IMR-90 (cell line): ENCODE measurements around the gene EPB41L4A. TPM values are rescaled to one million over a fixed set of nuclear protein-coding genes. Genes with fewer than 3 reads are reported as not detected.

Experiments used
- ATAC-seq: fragments of 200-7000 bp; cut with Tn5 transposase; 2 replicates; pipeline ENCODE4 v1.9.1; 2020; ENCODE audit warnings: low read depth, mild to moderate bottlenecking, moderate library complexity
- BruUV-seq: library from RNA; stranded (reverse); fragments of 400-500 nt; replicated peaks from 2 replicates; lab custom pipeline; 2021; lab: Mats Ljungman, UMichigan
- CTCF ChIA-PET: fragments of 300-600 bp; formaldehyde crosslinking; extraction: SDS; loops from one replicate; lab custom pipeline; 2021; ENCODE audit warnings: antibody characterized with exemption; lab: Yijun Ruan, JAX
- POLR2A ChIA-PET: fragments of 300-600 bp; sonication (Branson Sonifier 250); formaldehyde crosslinking; loops from one replicate; lab custom pipeline; 2022; ENCODE audit warnings: antibody characterized with exemption; ENCODE audit not compliant: unreplicated experiment; lab: Charles Lee
- DNase-seq: peaks from one replicate; pipeline ENCODE4 v3.0.0; 2013
- H2AFZ ChIP-seq: replicated peaks from 2 replicates; pipeline ENCODE3; 2013; ENCODE audit warnings: low read length, mild to moderate bottlenecking; ENCODE audit not compliant: poor library complexity
- H2AK5ac ChIP-seq: 2 replicates; pipeline ENCODE4 v1.6.1; 2013; ENCODE audit warnings: low read depth, low read length, inconsistent platforms
- H2AK9ac ChIP-seq: replicated peaks from 2 replicates; pipeline ENCODE3; 2013; ENCODE audit warnings: mild to moderate bottlenecking, low read depth, low read length, moderate library complexity; ENCODE audit not compliant: poor library complexity
- H2BK120ac ChIP-seq: 2 replicates; pipeline ENCODE4 v1.6.1; 2013; ENCODE audit warnings: low read depth, low read length, inconsistent platforms
- H2BK15ac ChIP-seq: 3 replicates; pipeline ENCODE4 v1.6.1; 2013; ENCODE audit warnings: low read depth, low read length, inconsistent platforms
- H2BK20ac ChIP-seq: 2 replicates; pipeline ENCODE4 v1.6.1; 2013; ENCODE audit warnings: low read depth, mild to moderate bottlenecking, inconsistent platforms, low read length, moderate library complexity
- H2BK5ac ChIP-seq: 2 replicates; pipeline ENCODE4 v1.6.1; 2013; ENCODE audit warnings: mild to moderate bottlenecking, low read depth, low read length, inconsistent platforms; ENCODE audit not compliant: poor library complexity, severe bottlenecking
- H3K14ac ChIP-seq: replicated peaks from 2 replicates; pipeline ENCODE4 v1.6.1; 2013; ENCODE audit warnings: low read depth, low read length, inconsistent platforms
- H3K18ac ChIP-seq: 2 replicates; pipeline ENCODE4 v1.6.1; 2013; ENCODE audit warnings: low read depth, low read length, control low read depth
- H3K23ac ChIP-seq: 2 replicates; pipeline ENCODE4 v1.6.1; 2013; ENCODE audit warnings: low read depth, low read length, inconsistent platforms
- H3K27ac ChIP-seq: 2 replicates; pipeline ENCODE4 v1.5.1; 2013; ENCODE audit warnings: mild to moderate bottlenecking, control low read depth, low read length; ENCODE audit not compliant: insufficient read depth
- H3K27me3 ChIP-seq: 2 replicates; pipeline ENCODE4 v1.6.1; 2013; ENCODE audit warnings: low read length; ENCODE audit not compliant: control insufficient read depth, insufficient read depth
- H3K36me3 ChIP-seq: 2 replicates; pipeline ENCODE4 v1.6.1; 2013; ENCODE audit warnings: low read length, mixed read lengths; ENCODE audit not compliant: control insufficient read depth, insufficient read depth
- H3K4ac ChIP-seq: 2 replicates; pipeline ENCODE4 v1.6.1; 2013; ENCODE audit warnings: low read depth, low read length, inconsistent platforms
- H3K4me1 ChIP-seq: 2 replicates; pipeline ENCODE4 v1.6.1; 2013; ENCODE audit warnings: low read length, mixed read lengths; ENCODE audit not compliant: control insufficient read depth, insufficient read depth
- H3K4me2 ChIP-seq: 2 replicates; pipeline ENCODE4 v1.6.1; 2013; ENCODE audit warnings: low read depth, mild to moderate bottlenecking, control low read depth, low read length, moderate library complexity
- H3K4me3 ChIP-seq: 2 replicates; pipeline ENCODE4 v1.5.1; 2013; ENCODE audit warnings: low read depth, mild to moderate bottlenecking, control low read depth, low read length, moderate library complexity; ENCODE audit not compliant: insufficient read depth
- H3K56ac ChIP-seq: 2 replicates; pipeline ENCODE4 v1.6.1; 2013; ENCODE audit warnings: low read length, inconsistent platforms; ENCODE audit not compliant: insufficient read depth; ENCODE audit errors: extremely low read depth
- H3K79me1 ChIP-seq, 2 experiments: 2 replicates each; pipeline ENCODE4 v1.6.1; 2013; ENCODE audit warnings: low read length in 2 of 2, inconsistent platforms in 1 of 2, low read depth in 1 of 2
- H3K9ac ChIP-seq: 2 replicates; pipeline ENCODE4 v1.6.1; 2013; ENCODE audit warnings: low read depth, low read length, control low read depth
- H3K9me1 ChIP-seq: 2 replicates; pipeline ENCODE4 v1.6.1; 2013; ENCODE audit warnings: low read length, inconsistent platforms; ENCODE audit not compliant: insufficient read depth
- H3K9me3 ChIP-seq: 2 replicates; pipeline ENCODE4 v1.6.1; 2013; ENCODE audit warnings: low read length; ENCODE audit not compliant: control insufficient read depth, insufficient read depth
- H4K20me1 ChIP-seq: 2 replicates; pipeline ENCODE4 v1.6.1; 2013; ENCODE audit warnings: low read length, inconsistent platforms; ENCODE audit not compliant: insufficient read depth
- H4K5ac ChIP-seq: 2 replicates; pipeline ENCODE4 v1.6.1; 2013; ENCODE audit warnings: mild to moderate bottlenecking, low read depth, low read length, control low read depth
- H4K8ac ChIP-seq, 2 experiments: 2 replicates each; pipeline ENCODE4 v1.6.1; 2013; ENCODE audit warnings: low read depth in 2 of 2, low read length in 2 of 2, control low read depth in 1 of 2, inconsistent platforms in 1 of 2
- H4K91ac ChIP-seq: 2 replicates; pipeline ENCODE4 v1.6.1; 2013; ENCODE audit warnings: low read depth, low read length, inconsistent platforms; ENCODE audit not compliant: insufficient read depth
- POLR2A ChIP-seq: IDR thresholded peaks from 2 replicates; pipeline ENCODE4 v1.6.1; 2012; ENCODE audit warnings: mild to moderate bottlenecking, low read depth, low read length
- RAD21 ChIP-seq: IDR thresholded peaks from 2 replicates; pipeline ENCODE4 v1.6.1; 2012; ENCODE audit warnings: low read length, improper control_type of control experiment
- WGBS, 2 experiments: methylation state at CpG; one replicate each; pipeline versions ENCODE4 v1.1.5 to v1.1.7; 2013; ENCODE audit warnings: missing lambda C conversion rate in 2 of 2; ENCODE audit not compliant: insufficient read length in 1 of 2; ENCODE audit errors: extremely low coverage in 2 of 2; 5-methylcytosine and 5-hydroxymethylcytosine counted together
- dilution Hi-C: fragments of 300-500 bp; cut with HindIII; formaldehyde crosslinking; loops from one replicate; pipeline ENCODE4 v1.14.3; 2018; ENCODE audit warnings: low sequenced_read_pairs; ENCODE audit not compliant: unreplicated experiment
- in situ Hi-C: fragments of 300-500 bp; cut with MboI; formaldehyde crosslinking; loops from 3 replicates; pipeline ENCODE4 v1.14.3; 2019; ENCODE audit warnings: low sequenced_read_pairs, inconsistent platforms, mixed read lengths
- intact Hi-C: fragments of 100-400 bp; cut with micrococcal nuclease; formaldehyde crosslinking; loops from 2 replicates; pipeline ENCODE4 v1.10.0; 2022
- polyA plus RNA-seq, 3 experiments: library from polyadenylated mRNA; depleted of rRNA; stranded (reverse); fragments of >200 nt; gene quantifications; 2 replicates each; pipeline ENCODE4 v1.2.3, GENCODE V29; 2012; ENCODE audit warnings: low replicate concordance in 1 of 3
- total RNA-seq: library from RNA; depleted of rRNA; stranded (reverse); fragments of >200 nt; gene quantifications from 2 replicates; pipeline ENCODE4 v1.2.3, GENCODE V29; 2012
- TF ChIP-seq, protein P1 (sequence below): conservative IDR thresholded peaks from 2 replicates; pipeline ENCODE4 v1.5.1; 2012; ENCODE audit warnings: mild to moderate bottlenecking, low read depth, low read length, improper control_type of control experiment

The EPB41L4A gene
- total and polyA plus RNA-seq, 2 of the 4 experiments (the other 2 are of a cell fraction): under 0.01 to 0.02 TPM

DNA sequence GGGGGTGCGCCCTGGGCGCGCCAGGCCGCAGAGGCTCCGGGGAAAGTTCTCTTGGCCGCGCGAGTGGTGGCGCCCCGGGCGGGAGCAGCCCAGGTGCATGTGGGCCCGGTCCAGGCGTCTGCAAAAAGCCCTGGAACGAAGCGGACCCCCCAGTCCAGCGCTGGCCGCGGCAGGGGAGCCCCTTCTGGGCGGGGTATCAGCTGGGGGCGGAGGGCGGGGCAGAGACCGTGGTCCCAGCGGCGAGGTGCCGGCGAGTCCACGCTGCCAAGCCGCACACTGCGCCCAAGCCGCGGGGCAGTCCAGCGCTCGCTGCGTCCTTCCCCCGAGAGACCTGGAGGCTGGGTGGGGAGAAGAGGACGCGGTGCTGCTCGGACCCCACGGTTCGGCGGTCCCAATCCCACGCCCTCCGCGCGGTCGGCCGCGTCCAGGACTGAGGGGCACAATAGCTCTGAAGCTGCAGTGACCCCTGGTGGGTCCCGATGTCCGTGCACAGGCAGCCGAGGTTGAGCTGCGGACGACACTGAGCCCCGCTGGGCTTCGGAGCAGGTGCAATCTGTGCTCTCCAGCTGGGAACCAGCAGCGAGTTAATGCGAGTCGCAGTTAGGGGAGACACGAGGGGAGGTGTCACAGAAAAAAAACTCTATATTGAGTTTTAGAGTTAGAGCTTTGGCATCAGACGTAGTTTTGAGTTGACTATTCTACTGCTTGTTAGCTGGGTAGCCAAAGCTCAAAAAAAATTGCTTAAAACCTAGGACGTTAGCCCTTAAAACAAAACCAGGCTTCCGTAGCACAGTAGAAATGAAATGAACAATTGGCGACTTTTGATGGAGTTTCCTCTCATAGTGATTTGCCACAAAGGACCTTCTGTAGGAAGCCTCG, 1.1 kb upstream of the EPB41L4A start:
- no peak overlapping the region for H3K9ac ChIP-seq

More for the DNA sequence above, 1.1 kb upstream of the EPB41L4A start:
- no peaks in the 10 kb centered on the region for H4K20me1 ChIP-seq
- H3K27me3 ChIP-seq: peaks cover 33% of the 10 kb centered on the region
- no peaks in the 10 kb centered on the region for H3K79me1 ChIP-seq
- no peak overlapping the region for H3K4ac ChIP-seq
- no peak overlapping the region for H3K23ac ChIP-seq
- H3K18ac ChIP-seq: no peak overlapping the region
- H3K9me3 ChIP-seq: peaks cover 1% of the 10 kb centered on the region; the same call in 1 of the 2 replicates
- WGBS, 2 experiments: 8% methylated on average over 10 of the region's 64 CpGs; no CpG with 5 or more reads in 1 of the 2 experiments
- no peak overlapping the region for H2BK120ac ChIP-seq
- H2BK15ac ChIP-seq: no peak overlapping the region
- POLR2A ChIA-PET: interaction anchor here (0.6 kb wide), 1 partner anchor 31 kb away, joined by 3 read pairs; no protein-coding TSS in a partner anchor
- H4K91ac ChIP-seq: no peak overlapping the region
- CTCF ChIA-PET: interaction anchor here (0.5 to 1.4 kb wide), 7 partner anchors 15 to 1261 kb away, joined by 3 to 5 read pairs (median 4); no protein-coding TSS in a partner anchor
- no peak overlapping the region for H2AK9ac ChIP-seq
- no peak overlapping the region for H3K56ac ChIP-seq
- H2BK20ac ChIP-seq: no peak overlapping the region
- no peak overlapping the region for H2BK5ac ChIP-seq
- no peak overlapping the region for H3K14ac ChIP-seq
- DNase-seq (peak; percentile 5), ATAC-seq (peak; percentile 89)
- H3K4me2 ChIP-seq: peak overlapping the region; percentile 84
- H2AK5ac ChIP-seq: no peak overlapping the region
- peak overlapping the region; percentile 91 for H2AFZ ChIP-seq
- H3K4me1 ChIP-seq: no peaks in the 10 kb centered on the region
- in situ Hi-C loops: no loop called here
- dilution Hi-C loops: no loop called here
- no TSS peak for BruUV-seq
- no peak overlapping the region for H4K8ac ChIP-seq
- no peak overlapping the region for H3K27ac ChIP-seq
- H3K4me3 ChIP-seq: peak overlapping the region; percentile 40; the same call in 1 of the 2 replicates
- TF ChIP-seq RAD21: peak; percentile 48
- TF ChIP-seq, protein P1, sequence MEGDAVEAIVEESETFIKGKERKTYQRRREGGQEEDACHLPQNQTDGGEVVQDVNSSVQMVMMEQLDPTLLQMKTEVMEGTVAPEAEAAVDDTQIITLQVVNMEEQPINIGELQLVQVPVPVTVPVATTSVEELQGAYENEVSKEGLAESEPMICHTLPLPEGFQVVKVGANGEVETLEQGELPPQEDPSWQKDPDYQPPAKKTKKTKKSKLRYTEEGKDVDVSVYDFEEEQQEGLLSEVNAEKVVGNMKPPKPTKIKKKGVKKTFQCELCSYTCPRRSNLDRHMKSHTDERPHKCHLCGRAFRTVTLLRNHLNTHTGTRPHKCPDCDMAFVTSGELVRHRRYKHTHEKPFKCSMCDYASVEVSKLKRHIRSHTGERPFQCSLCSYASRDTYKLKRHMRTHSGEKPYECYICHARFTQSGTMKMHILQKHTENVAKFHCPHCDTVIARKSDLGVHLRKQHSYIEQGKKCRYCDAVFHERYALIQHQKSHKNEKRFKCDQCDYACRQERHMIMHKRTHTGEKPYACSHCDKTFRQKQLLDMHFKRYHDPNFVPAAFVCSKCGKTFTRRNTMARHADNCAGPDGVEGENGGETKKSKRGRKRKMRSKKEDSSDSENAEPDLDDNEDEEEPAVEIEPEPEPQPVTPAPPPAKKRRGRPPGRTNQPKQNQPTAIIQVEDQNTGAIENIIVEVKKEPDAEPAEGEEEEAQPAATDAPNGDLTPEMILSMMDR: peak; percentile 43
- TF ChIP-seq POLR2A: no peak
- intact Hi-C loops: loop anchor here (1.0 to 10.0 kb wide), 2 partner anchors 215 to 245 kb away; no protein-coding TSS in a partner anchor
- H3K36me3 ChIP-seq: no peaks in the 10 kb centered on the region
- H4K5ac ChIP-seq: no peak overlapping the region
- H3K9me1 ChIP-seq: no peaks in the 10 kb centered on the region
